PFSK-1 (cell line): Measurements from ENCODE around the gene ACTG1.

Source experiments
- FOXP2 ChIP-seq: optimal IDR thresholded peaks from 2 replicates; pipeline ENCODE3; 2011; ENCODE audit warnings: borderline replicate concordance, control low read depth, inconsistent platforms; ENCODE audit not compliant: insufficient read depth; ENCODE audit errors: extremely low read length, extremely low read depth
- POLR2AphosphoS5 ChIP-seq: IDR thresholded peaks from 2 replicates; pipeline ENCODE4 v1.6.1; 2012; ENCODE audit warnings: low read depth, mild to moderate bottlenecking, control low read depth, low read length, moderate library complexity
- REST ChIP-seq, 2 experiments: IDR thresholded peaks; 2 replicates each; pipeline versions ENCODE4 v1.6.1 to v1.8.0; 2011 to 2012; ENCODE audit warnings: low read depth in 2 of 2, low read length in 2 of 2, control low read depth in 1 of 2, inconsistent platforms in 1 of 2, mild to moderate bottlenecking in 1 of 2, moderate library complexity in 1 of 2; ENCODE audit not compliant: insufficient read depth in 1 of 2
- SIN3A ChIP-seq: IDR thresholded peaks from 2 replicates; pipeline ENCODE4 v1.6.1; 2012; ENCODE audit warnings: mild to moderate bottlenecking, low read length, moderate library complexity, borderline replicate concordance; ENCODE audit not compliant: insufficient read depth
- TAF1 ChIP-seq: IDR thresholded peaks from 2 replicates; pipeline ENCODE4 v1.6.1; 2012; ENCODE audit warnings: low read length, control low read depth, borderline replicate concordance; ENCODE audit not compliant: insufficient read depth

DNA sequence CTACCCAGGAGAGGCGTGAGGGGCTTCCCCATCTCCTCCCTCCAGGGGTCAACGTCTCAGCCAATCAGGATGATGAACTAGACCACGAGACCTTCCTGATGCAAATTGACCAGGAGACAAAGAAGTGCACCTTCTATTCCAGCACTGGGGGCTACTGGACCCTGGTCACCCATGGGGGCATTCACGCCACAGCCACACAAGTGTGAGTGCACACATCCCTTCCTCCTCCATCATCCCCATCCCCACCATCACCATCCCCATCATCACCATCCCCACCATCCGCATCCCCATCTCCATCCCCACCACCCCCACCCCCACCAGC is 22.4 kb upstream of the ACTG1 start:
- TF ChIP-seq POLR2AphosphoS5 (no peak), REST (IDR thresholded peaks at IDR 0.05; ENCODE audit: insufficient read depth in 1 of 2, low read depth in 2 of 2, low read length in 2 of 2) (no peak), TAF1 (no peak), FOXP2 (no peak), SIN3A (no peak)
